Measurements from ENCODE around the gene LMLN.

The LMLN gene

GRCh38 chr3:198018416-198018815 is 58.4 kb downstream of the LMLN start:
- Histone ChIP-seq H3K27me3 (ENCODE audit: insufficient read depth, low read length, poor library complexity, severe bottlenecking) (no peaks in the 10 kb centered on the region), H3F3A (ENCODE audit: low read depth) (no peaks in the 10 kb centered on the region), H3K4me2 (ENCODE audit: low read depth, low read length, poor library complexity, severe bottlenecking) (no peak overlapping the region), H3K4me3 (ENCODE audit: low read length, poor library complexity, severe bottlenecking) (no peak overlapping the region), H3K36me3 (ENCODE audit: insufficient read depth, low read length) (no peaks in the 10 kb centered on the region), H3K9me2 (replicated peaks; ENCODE audit: low read depth, low read length) (no peaks in the 10 kb centered on the region), H3K4me1 (ENCODE audit: insufficient read depth, low read length, poor library complexity, severe bottlenecking) (peaks cover 9% of the 10 kb centered on the region), H2AFZ (ENCODE audit: low read length) (no peak overlapping the region), H3K9me3 (ENCODE audit: insufficient read depth, low read depth, low read length) (no peaks in the 10 kb centered on the region), H3K79me2 (ENCODE audit: insufficient read depth, low read length) (no peaks in the 10 kb centered on the region), H4K20me1 (ENCODE audit: insufficient read depth, low read length, poor library complexity, severe bottlenecking) (no peaks in the 10 kb centered on the region), H3K9ac (ENCODE audit: low read depth, low read length, poor library complexity, severe bottlenecking) (no peak overlapping the region)
- TF ChIP-seq CTCF (conservative IDR thresholded peaks at IDR 0.05; ENCODE audit: low read length): no peak
- no peak for TF ChIP-seq EZH2phosphoT487 (IDR thresholded peaks at IDR 0.05; ENCODE audit: borderline replicate concordance)

GRCh38 chr3:198019115-198019514 is 59.1 kb downstream of the LMLN start:
- Histone ChIP-seq H3K9me3 (ENCODE audit: insufficient read depth, low read depth, low read length) (no peaks in the 10 kb centered on the region), H3K9ac (ENCODE audit: low read depth, low read length, poor library complexity, severe bottlenecking) (no peak overlapping the region), H3F3A (ENCODE audit: low read depth) (no peaks in the 10 kb centered on the region), H3K4me2 (ENCODE audit: low read depth, low read length, poor library complexity, severe bottlenecking) (no peak overlapping the region), H3K36me3 (ENCODE audit: insufficient read depth, low read length) (no peaks in the 10 kb centered on the region), H4K20me1 (ENCODE audit: insufficient read depth, low read length, poor library complexity, severe bottlenecking) (no peaks in the 10 kb centered on the region), H3K9me2 (replicated peaks; ENCODE audit: low read depth, low read length) (no peaks in the 10 kb centered on the region), H3K4me3 (ENCODE audit: low read length, poor library complexity, severe bottlenecking) (no peak overlapping the region), H3K27me3 (ENCODE audit: insufficient read depth, low read length, poor library complexity, severe bottlenecking) (no peaks in the 10 kb centered on the region), H2AFZ (ENCODE audit: low read length) (no peak overlapping the region), H3K79me2 (ENCODE audit: insufficient read depth, low read length) (no peaks in the 10 kb centered on the region), H3K4me1 (ENCODE audit: insufficient read depth, low read length, poor library complexity, severe bottlenecking) (peaks cover 15% of the 10 kb centered on the region)
- TF ChIP-seq CTCF (conservative IDR thresholded peaks at IDR 0.05; ENCODE audit: low read length): no peak
- TF ChIP-seq EZH2phosphoT487 (IDR thresholded peaks at IDR 0.05; ENCODE audit: borderline replicate concordance): no peak

- no peaks in the 10 kb centered on the region for H4K20me1 ChIP-seq (ENCODE audit: insufficient read depth, low read length, poor library complexity, severe bottlenecking)
- no peak overlapping the region for H3K9ac ChIP-seq (ENCODE audit: low read depth, low read length, poor library complexity, severe bottlenecking)
- no peaks in the 10 kb centered on the region for H3F3A ChIP-seq (ENCODE audit: low read depth)
- no peak overlapping the region for H2AFZ ChIP-seq (ENCODE audit: low read length)
- H3K4me1 ChIP-seq (ENCODE audit: insufficient read depth, low read length, poor library complexity, severe bottlenecking): peaks cover 15% of the 10 kb centered on the region
- H3K9me3 ChIP-seq (ENCODE audit: insufficient read depth, low read depth, low read length): no peaks in the 10 kb centered on the region
- H3K79me2 ChIP-seq (ENCODE audit: insufficient read depth, low read length): no peaks in the 10 kb centered on the region
- H3K9me2 ChIP-seq (replicated peaks; ENCODE audit: low read depth, low read length): no peaks in the 10 kb centered on the region
- H3K4me2 ChIP-seq (ENCODE audit: low read depth, low read length, poor library complexity, severe bottlenecking): no peak overlapping the region
- H3K4me3 ChIP-seq (ENCODE audit: low read length, poor library complexity, severe bottlenecking): no peak overlapping the region
- TF ChIP-seq EZH2phosphoT487 (IDR thresholded peaks at IDR 0.05; ENCODE audit: borderline replicate concordance) (no peak), CTCF (conservative IDR thresholded peaks at IDR 0.05; ENCODE audit: low read length) (no peak)
- no peaks in the 10 kb centered on the region for H3K27me3 ChIP-seq (ENCODE audit: insufficient read depth, low read length, poor library complexity, severe bottlenecking)
- H3K36me3 ChIP-seq (ENCODE audit: insufficient read depth, low read length): no peaks in the 10 kb centered on the region
Measured at GRCh38 chr3:198021320-198021719, 61.3 kb downstream of the LMLN start.
